ENCODE data around the gene ZNF385D. TPM values are rescaled to one million over a fixed set of nuclear protein-coding genes. Genes with fewer than 3 reads are reported as not detected.

ZNF385D gene
- total and polyA plus RNA-seq, 2 experiments from 2014 or later = 2.7 to 12.3 TPM

- TF ChIP-seq CTCF (conservative IDR thresholded peaks at IDR 0.05; ENCODE audit: low read depth in 2 of 2) (no peak), ETS1 (IDR thresholded peaks at IDR 0.05) (no peak), STAT1 (IDR thresholded peaks at IDR 0.05; ENCODE audit: unreplicated experiment) (no peak), CREB1 (CRISPR knock-in tag; IDR thresholded peaks at IDR 0.05; ENCODE audit: low read depth) (no peak)
Observed at GRCh38 chr3:21585216-21585740, 165.7 kb downstream of the ZNF385D start (continued).

- Mint-ChIP-seq H3K9me3 (no peaks in the 10 kb centered on the region), H3K36me3 (ENCODE audit: low read depth) (no peaks in the 10 kb centered on the region), H3K4me1 (peaks cover 4% of the 10 kb centered on the region; the same call in 2 of the 3 replicates), H3K4me3 (no peak overlapping the region), H3K27me3 (ENCODE audit: insufficient read depth, low read depth, poor library complexity) (no peaks in the 10 kb centered on the region), H3K27ac (peak overlapping the region; percentile 26; the same call in 1 of the 2 replicates)
- ATAC-seq = no peak
- Histone ChIP-seq H3K36me3 (ENCODE audit: insufficient read depth) (no peaks in the 10 kb centered on the region), H3K4me1 (ENCODE audit: insufficient read depth) (no peaks in the 10 kb centered on the region), H3K27ac (ENCODE audit: low read depth) (no peak overlapping the region), H3K4me2 (no peak overlapping the region), H4K20me1 (replicated peaks; ENCODE audit: insufficient read depth) (no peaks in the 10 kb centered on the region), H3K4me3 (no peak overlapping the region), H3K9me2 (ENCODE audit: insufficient read depth) (no peaks in the 10 kb centered on the region; the same call in 1 of the 2 replicates), H3F3A (replicated peaks; ENCODE audit: low read depth) (no peaks in the 10 kb centered on the region), H3K27me3 (ENCODE audit: insufficient read depth) (no peaks in the 10 kb centered on the region), H3K79me2 (replicated peaks; ENCODE audit: insufficient read depth) (no peaks in the 10 kb centered on the region), H2AFZ (no peak overlapping the region)
- no peak for TF ChIP-seq JUNB (IDR thresholded peaks at IDR 0.05; ENCODE audit: unreplicated experiment)
- no peak for TF ChIP-seq CREB1 (CRISPR knock-in tag; IDR thresholded peaks at IDR 0.05; ENCODE audit: low read depth)
- no peak for TF ChIP-seq EZH2 (IDR thresholded peaks at IDR 0.05; ENCODE audit: low read depth, unreplicated experiment)
- no peak for TF ChIP-seq POLR2AphosphoS5 (IDR thresholded peaks at IDR 0.05; ENCODE audit: low read depth)
- no peak for TF ChIP-seq EZH2phosphoT487 (IDR thresholded peaks at IDR 0.05; ENCODE audit: unreplicated experiment)
- DNase-seq (ENCODE audit: low spot score) = no peak
Observed at GRCh38 chr3:21573291-21573690, 177.7 kb downstream of the ZNF385D start.

GRCh38 chr3:21564531-21564930, 186.5 kb downstream of the ZNF385D start:
- H3K9me3 Mint-ChIP-seq = peaks cover 5% of the 10 kb centered on the region; the same call in 2 of the 3 replicates
- no peaks in the 10 kb centered on the region for H3K27me3 ChIP-seq (ENCODE audit: insufficient read depth)
- no peak overlapping the region for H3K4me3 ChIP-seq
- no peaks in the 10 kb centered on the region for H3F3A ChIP-seq (replicated peaks; ENCODE audit: low read depth)
- H3K79me2 ChIP-seq (replicated peaks; ENCODE audit: insufficient read depth) = no peaks in the 10 kb centered on the region; the same call in 1 of the 2 replicates
- no peaks in the 10 kb centered on the region; the same call in 1 of the 2 replicates for H3K36me3 ChIP-seq (ENCODE audit: insufficient read depth)
- ATAC-seq = no peak
- no peak for DNase-seq (ENCODE audit: low spot score)
- no peaks in the 10 kb centered on the region for H3K27me3 Mint-ChIP-seq (ENCODE audit: insufficient read depth, low read depth, poor library complexity)
- no peak overlapping the region for H2AFZ ChIP-seq
- no peaks in the 10 kb centered on the region for H3K4me1 ChIP-seq (ENCODE audit: insufficient read depth)
- no peak overlapping the region for H3K27ac Mint-ChIP-seq
- no peaks in the 10 kb centered on the region for H3K4me1 Mint-ChIP-seq
- no peak overlapping the region for H3K27ac ChIP-seq (ENCODE audit: low read depth)
- no peak overlapping the region for H3K4me2 ChIP-seq
- no peak overlapping the region for H3K4me3 Mint-ChIP-seq
- H3K9me2 ChIP-seq (ENCODE audit: insufficient read depth) = peaks cover 5% of the 10 kb centered on the region; the same call in 1 of the 2 replicates
- H4K20me1 ChIP-seq (replicated peaks; ENCODE audit: insufficient read depth) = no peaks in the 10 kb centered on the region
- peaks cover 11% of the 10 kb centered on the region; the same call in 2 of the 3 replicates for H3K36me3 Mint-ChIP-seq (ENCODE audit: low read depth)
- no peak for TF ChIP-seq EZH2 (IDR thresholded peaks at IDR 0.05; ENCODE audit: low read depth, unreplicated experiment)
- TF ChIP-seq ETS1 (IDR thresholded peaks at IDR 0.05) = no peak
- TF ChIP-seq CTCF (conservative IDR thresholded peaks at IDR 0.05; ENCODE audit: low read depth in 2 of 2) = no peak
- no peak for TF ChIP-seq STAT1 (IDR thresholded peaks at IDR 0.05; ENCODE audit: unreplicated experiment)
- no peak for TF ChIP-seq JUNB (IDR thresholded peaks at IDR 0.05; ENCODE audit: unreplicated experiment)
- TF ChIP-seq ZNF331 (CRISPR knock-in tag; IDR thresholded peaks at IDR 0.05; ENCODE audit: low read depth) = no peak
- no peak for TF ChIP-seq EZH2phosphoT487 (IDR thresholded peaks at IDR 0.05; ENCODE audit: unreplicated experiment)
- no peak for TF ChIP-seq REST (IDR thresholded peaks at IDR 0.05; ENCODE audit: unreplicated experiment)
- TF ChIP-seq CREB1 (CRISPR knock-in tag; IDR thresholded peaks at IDR 0.05; ENCODE audit: low read depth) = no peak
- TF ChIP-seq NANOG (IDR thresholded peaks at IDR 0.05; ENCODE audit: borderline replicate concordance) = no peak

Measured in GM23338 (cell line).